K562 (cell line): ENCODE measurements around the gene MYMX. TPM values are rescaled to one million over a fixed set of nuclear protein-coding genes. Genes with fewer than 3 reads are reported as not detected.
A peak's percentile ranks its signal among the peaks of the same experiment; 100 is the strongest.

Source experiments
- BHLHE40 ChIP-seq: IDR thresholded peaks from 2 replicates; pipeline ENCODE4 v1.6.1; 2011; ENCODE audit warnings: low read length, improper control_type of control experiment
- BRD9 ChIP-seq: fragments of 450-650 bp; IDR thresholded peaks from 2 replicates; pipeline ENCODE4 v1.6.1; 2018; ENCODE audit warnings: low read depth; ENCODE audit not compliant: partially characterized antibody
- CBX3 ChIP-seq, 2 experiments: IDR thresholded peaks; 1 replicate in 1 of 2; 2 replicates in 1 of 2; pipeline ENCODE4 v1.6.1; 2012; ENCODE audit warnings: inconsistent platforms in 2 of 2, low read length in 2 of 2, borderline replicate concordance in 1 of 2, control low read depth in 1 of 2
- CBX5 ChIP-seq: IDR thresholded peaks from 2 replicates; pipeline ENCODE4 v1.6.1; 2014; ENCODE audit warnings: low read depth, borderline replicate concordance
- DEAF1 ChIP-seq: fragments of 450-650 bp; formaldehyde crosslinking; IDR thresholded peaks from 2 replicates; pipeline ENCODE4 v1.4.0; 2020; ENCODE audit warnings: mild to moderate bottlenecking, moderate library complexity
- ETV1 ChIP-seq: fragments of 450-650 bp; conservative IDR thresholded peaks from 2 replicates; pipeline ENCODE4 v1.6.1; 2016; ENCODE audit warnings: missing genetic modification characterization, control low read depth, low read depth, missing compliant biosample characterization
- HDAC1 ChIP-seq, 2 experiments: fragments of 450-650 bp; IDR thresholded peaks; 2 replicates each; pipeline ENCODE4 v1.6.1; 2016 to 2017; ENCODE audit warnings: inconsistent platforms in 1 of 2, mild to moderate bottlenecking in 1 of 2, moderate library complexity in 1 of 2
- HINFP ChIP-seq: fragments of 450-650 bp; conservative IDR thresholded peaks from 2 replicates; pipeline ENCODE4 v1.6.1; 2016; ENCODE audit warnings: missing genetic modification characterization, low read depth, mild to moderate bottlenecking, control low read depth, missing compliant biosample characterization
- KLF13 ChIP-seq: fragments of 450-650 bp; IDR thresholded peaks from 2 replicates; pipeline ENCODE4 v1.6.1; 2016; ENCODE audit warnings: missing genetic modification characterization, low read depth, mild to moderate bottlenecking, missing compliant biosample characterization, moderate library complexity, borderline replicate concordance
- L3MBTL2 ChIP-seq: fragments of 450-650 bp; IDR thresholded peaks from 2 replicates; pipeline ENCODE4 v1.6.1; 2016; ENCODE audit warnings: mild to moderate bottlenecking, moderate library complexity
- NFRKB ChIP-seq: fragments of 450-650 bp; IDR thresholded peaks from 2 replicates; pipeline ENCODE4 v1.6.1; 2016; ENCODE audit warnings: low read depth
- POU5F1 ChIP-seq: fragments of 150-350 bp; IDR thresholded peaks from 2 replicates; pipeline ENCODE4 v1.6.1; 2014; ENCODE audit warnings: borderline replicate concordance, low read length, low read depth, mild to moderate bottlenecking; ENCODE audit not compliant: partially characterized antibody
- SMARCA5 ChIP-seq: fragments of 450-650 bp; IDR thresholded peaks from 2 replicates; pipeline ENCODE4 v1.6.1; 2016
- SP1 ChIP-seq: sonication (generic); formaldehyde crosslinking; IDR thresholded peaks from 2 replicates; pipeline ENCODE4 v1.8.1; 2022; ENCODE audit warnings: mild to moderate bottlenecking, missing genetic modification reagents
- SRSF3 ChIP-seq: fragments of 200-400 bp; formaldehyde crosslinking; IDR thresholded peaks from 2 replicates; pipeline ENCODE4 v1.6.1; 2016; ENCODE audit warnings: mild to moderate bottlenecking, low read length, moderate library complexity; ENCODE audit not compliant: insufficient read depth
- TBL1XR1 ChIP-seq, 2 experiments: IDR thresholded peaks; 2 replicates each; pipeline ENCODE4 v1.6.1; 2012; ENCODE audit warnings: improper control_type of control experiment in 2 of 2, low read length in 2 of 2, mild to moderate bottlenecking in 1 of 2
- XRCC5 ChIP-seq: fragments of 200-400 bp; formaldehyde crosslinking; IDR thresholded peaks from 2 replicates; pipeline ENCODE4 v1.6.1; 2017; ENCODE audit warnings: low read depth, mild to moderate bottlenecking, low read length
- ZBED1 ChIP-seq: IDR thresholded peaks from 2 replicates; pipeline ENCODE4 v1.6.1; 2014
- ZMIZ1 ChIP-seq, 2 experiments: fragments of 150-350 bp in 1 of 2; IDR thresholded peaks; 2 replicates each; pipeline ENCODE4 v1.6.1; 2012 to 2016; ENCODE audit warnings: low read depth in 2 of 2, low read length in 2 of 2, mild to moderate bottlenecking in 1 of 2, moderate library complexity in 1 of 2
- ZNF263 ChIP-seq: sonication (generic); formaldehyde crosslinking; IDR thresholded peaks from 2 replicates; pipeline ENCODE4 v1.8.0; 2022; ENCODE audit warnings: mild to moderate bottlenecking, missing genetic modification reagents, borderline replicate concordance
- ZNF324 ChIP-seq: fragments of 250-450 bp; sonication (Bioruptor Pico); IDR thresholded peaks from 2 replicates; pipeline ENCODE4 v1.4.0; 2020; ENCODE audit warnings: mild to moderate bottlenecking
- polyA plus RNA-seq, 8 experiments: library from polyadenylated mRNA; depleted of rRNA in 4 of 8; stranded (reverse) in 5 of 8; unstranded in 3 of 8; fragments of >200 nt; fragmentation: Nextera tagmentation in 2 of 8; fragmentation: Illumina TruSeq in 1 of 8; extraction: Ambion mirVana in 2 of 8; extraction: Trizol in 1 of 8; gene quantifications; 2 replicates each; pipeline versions ENCODE4 v1.2.1 to v1.2.3, GENCODE V29; 2011 to 2014; ENCODE audit warnings: inconsistent platforms in 1 of 8, missing spikeins in 1 of 8
- total RNA-seq, 7 experiments: library from RNA; depleted of rRNA in 6 of 7; stranded (reverse); fragments of >200 nt in 6 of 7; fragmentation: Illumina TruSeq in 2 of 7; extraction: Trizol in 2 of 7; gene quantifications; 2 replicates each; pipeline versions ENCODE4 v1.2.1 to v1.2.3, GENCODE V29; 2011 to 2021; ENCODE audit warnings: low replicate concordance in 1 of 7

MYMX gene
- total and polyA plus RNA-seq, 9 of the 15 experiments (the other 6 are each of a cell fraction or from before 2014, with no cell fraction given): 0.12 TPM; not detected in 8

- TF ChIP-seq ZMIZ1 (IDR thresholded peaks at IDR 0.05; ENCODE audit: low read depth in 2 of 2, low read length in 2 of 2) (peak; percentile 17 to 35; a peak in 1 of 4 replicates), HDAC1 (IDR thresholded peaks at IDR 0.05) (peak in 1 of 2 experiments; percentile 57; a peak in 1 of 4 replicates), TBL1XR1 (IDR thresholded peaks at IDR 0.05; ENCODE audit: low read length in 2 of 2) (peak in 1 of 2 experiments; percentile 56; a peak in 1 of 4 replicates), BRD9 (peak; percentile 56), ZNF263 (peak; percentile 68), DEAF1 (peak; percentile 95), SP1 (CRISPR knock-in tag) (0 out of 2 replicates have a peak, but pooled peaks have one; percentile 46), CBX3 (IDR thresholded peaks at IDR 0.05; ENCODE audit: borderline replicate concordance in 1 of 2, low read length in 2 of 2) (peak in 1 of 2 experiments; percentile 44; a peak in 1 of 3 replicates), KLF13 (tag) (peak; percentile 68; the same call in 1 of the 2 replicates), ZBED1 (no peak), BHLHE40 (peak; percentile 38; the same call in 1 of the 2 replicates), ETV1 (tag) (no peak), CBX5 (no peak), HINFP (tag) (no peak), NFRKB (no peak), POU5F1 (no peak), ZNF324 (CRISPR knock-in tag) (no peak), XRCC5 (peak; percentile 81; the same call in 1 of the 2 replicates), L3MBTL2 (0 out of 2 replicates have a peak, but pooled peaks have one; percentile 36), SMARCA5 (0 out of 2 replicates have a peak, but pooled peaks have one; percentile 16), SRSF3 (no peak)
Measured at GRCh38 chr6:44172731-44173500, 43.8 kb upstream of the MYMX start (continued).
